ENCODE measurements around the gene MFSD12.

MFSD12 gene

DNA sequence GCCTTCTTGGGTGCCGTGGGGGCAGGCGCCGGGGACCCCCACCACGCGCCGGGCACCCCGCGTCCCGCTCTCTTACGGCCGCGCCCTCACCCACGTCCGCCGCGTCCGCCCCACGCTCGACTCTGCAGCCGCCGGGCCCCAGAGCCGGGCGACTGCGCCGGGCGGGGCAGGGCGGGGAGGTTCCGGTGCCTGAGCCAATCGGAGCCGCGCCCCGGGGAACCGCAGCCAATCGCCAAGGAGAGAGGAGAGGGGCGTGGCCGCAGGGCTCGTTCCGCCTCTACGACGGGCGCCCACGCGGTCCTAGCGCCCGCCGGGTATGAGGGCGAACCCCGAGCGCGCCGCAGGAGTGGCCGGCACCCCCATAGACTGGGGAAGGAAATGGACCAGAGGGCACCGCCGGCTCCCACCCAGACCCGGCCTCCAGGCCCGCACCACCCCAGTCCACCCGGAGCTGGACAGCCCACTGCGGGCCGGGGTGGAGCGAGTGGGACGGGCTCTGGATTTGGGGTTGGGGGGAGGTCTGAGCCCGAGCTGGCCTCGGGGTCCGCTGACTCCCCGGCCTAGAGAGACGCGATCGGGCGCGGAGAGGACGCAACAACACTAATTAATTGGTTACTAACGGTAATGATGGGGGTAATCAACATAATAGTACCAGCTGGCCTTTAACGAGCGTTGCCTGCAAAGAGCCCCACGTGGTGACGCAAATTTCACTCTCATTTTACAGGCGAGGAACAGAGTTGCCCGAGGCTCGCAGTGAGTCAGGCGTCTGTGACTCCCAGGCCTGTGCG, at the start of gene MFSD12:
MFSD12 (minus strand) TSS at position 126 of the 788 bp plus-strand sequence. CDS start 183 bp downstream, outside the sequence.
- in situ Hi-C loops (cut with MboI; ENCODE audit: low sequenced_read_pairs): no loop called here

DNA sequence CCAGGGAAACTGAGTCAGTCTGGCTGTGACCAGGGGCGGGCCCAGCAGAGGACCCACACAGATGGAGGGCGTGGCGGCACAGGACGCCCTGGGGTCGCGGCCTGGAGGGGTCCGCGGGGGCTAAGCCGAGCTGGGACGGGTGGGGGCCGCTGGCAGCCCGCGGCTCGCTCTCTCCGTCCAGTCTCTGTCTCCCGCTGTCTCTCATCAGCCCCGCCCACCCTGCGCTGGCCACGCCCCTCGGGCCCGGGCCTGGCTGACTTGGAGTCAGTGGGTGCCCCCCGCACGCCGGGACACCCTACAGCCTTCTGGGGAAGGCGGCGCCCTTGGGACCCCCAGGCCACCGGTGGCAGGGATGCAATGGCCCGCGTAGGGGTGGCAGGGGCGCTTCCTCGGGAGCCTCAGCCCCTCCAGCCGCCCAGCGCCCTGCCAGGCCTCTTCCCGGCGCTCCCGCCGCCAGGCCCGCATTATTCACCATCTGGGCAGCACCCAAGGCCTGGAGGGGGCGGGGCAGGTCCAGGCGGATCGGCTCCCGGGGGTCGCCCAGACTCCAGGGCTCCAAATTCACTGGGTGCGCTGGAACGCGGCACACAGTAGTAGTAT, 49.4 kb upstream of the MFSD12 start, which contains the start of gene TBXA2R:
TBXA2R (minus strand) TSS at position 186 of the 600 bp plus-strand sequence. CDS start 6,241 bp downstream, outside the sequence.
- in situ Hi-C loops (cut with MboI; ENCODE audit: low sequenced_read_pairs): no loop called here

DNA sequence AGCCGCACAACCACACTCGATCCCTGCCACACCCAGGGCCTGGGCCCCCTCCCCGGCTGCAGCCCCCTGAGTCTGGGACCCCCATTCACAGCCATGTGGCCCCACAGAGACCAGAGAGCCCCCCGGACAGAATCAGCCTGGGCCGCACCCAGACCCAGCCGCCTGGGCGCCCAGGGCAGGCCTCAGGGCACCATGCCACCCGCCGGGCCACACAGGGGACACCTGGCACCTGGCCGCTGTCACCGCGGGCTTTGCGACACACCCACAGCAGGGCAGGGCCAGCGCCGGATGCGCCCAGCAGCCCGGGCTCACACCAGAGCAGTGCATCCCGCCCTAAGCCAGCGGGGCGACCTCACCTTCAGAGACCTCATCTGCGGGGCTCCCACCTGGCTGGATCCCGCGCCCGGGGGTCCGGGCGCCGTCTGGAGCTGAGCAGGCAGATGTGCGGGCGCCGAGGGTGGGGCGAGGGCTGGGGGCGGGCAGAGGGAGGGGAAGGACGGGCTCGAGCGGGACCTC, 48.8 kb upstream of the MFSD12 start:
- in situ Hi-C loops (cut with MboI; ENCODE audit: low sequenced_read_pairs): no loop called here

DNA sequence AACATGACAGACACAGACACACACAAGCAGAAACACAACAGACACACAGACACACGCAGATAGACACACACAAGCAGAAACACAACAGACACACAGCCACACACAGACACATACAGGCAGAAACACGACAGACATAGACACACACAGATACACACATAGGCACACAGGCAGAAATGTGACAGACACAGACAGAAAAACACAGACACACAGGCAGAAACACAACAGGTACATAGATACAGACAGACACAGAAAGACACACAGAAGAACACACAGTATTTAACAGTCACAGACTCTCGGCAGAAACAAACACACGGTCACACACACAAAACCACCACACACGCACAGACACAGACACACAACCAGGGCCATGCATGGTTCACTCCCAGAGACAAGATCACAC, 48.4 kb upstream of the MFSD12 start:
- in situ Hi-C loops (cut with MboI; ENCODE audit: low sequenced_read_pairs): no loop called here

DNA sequence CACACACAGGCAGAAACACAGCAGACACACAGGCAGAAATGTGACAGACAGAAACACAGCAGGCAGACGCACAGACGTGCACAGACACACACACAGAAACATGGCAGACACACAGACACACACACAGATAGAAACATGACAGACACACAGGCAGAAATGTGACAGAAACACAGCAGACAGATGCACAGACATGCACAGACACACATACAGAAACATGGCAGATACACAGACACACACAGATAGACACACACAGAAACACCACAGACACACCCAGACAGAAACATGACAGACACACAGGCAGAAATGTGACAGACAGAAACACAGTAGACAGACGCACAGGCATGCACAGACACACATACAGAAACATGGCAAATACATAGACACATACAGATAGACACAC, 48.0 kb upstream of the MFSD12 start:
- in situ Hi-C loops (cut with MboI; ENCODE audit: low sequenced_read_pairs): no loop called here

DNA sequence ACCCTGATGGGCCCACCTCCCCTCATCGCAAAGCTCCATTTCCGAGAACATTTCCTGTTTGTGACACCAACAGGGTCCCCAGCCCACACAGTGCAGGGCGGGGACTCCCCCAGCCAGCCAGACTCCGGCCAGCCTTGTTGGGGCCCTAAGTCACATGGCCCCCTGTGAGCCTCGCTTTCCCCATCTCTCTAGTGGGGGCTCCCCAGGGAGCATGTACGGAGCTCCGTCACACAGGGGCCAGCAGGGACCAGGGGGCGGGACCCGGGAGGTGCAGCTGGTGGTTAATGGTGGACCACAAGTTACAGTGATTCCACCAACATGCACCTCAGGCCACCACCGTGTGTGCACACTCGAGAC, 47.6 kb upstream of the MFSD12 start:
- in situ Hi-C loops (cut with MboI; ENCODE audit: low sequenced_read_pairs): no loop called here

DNA sequence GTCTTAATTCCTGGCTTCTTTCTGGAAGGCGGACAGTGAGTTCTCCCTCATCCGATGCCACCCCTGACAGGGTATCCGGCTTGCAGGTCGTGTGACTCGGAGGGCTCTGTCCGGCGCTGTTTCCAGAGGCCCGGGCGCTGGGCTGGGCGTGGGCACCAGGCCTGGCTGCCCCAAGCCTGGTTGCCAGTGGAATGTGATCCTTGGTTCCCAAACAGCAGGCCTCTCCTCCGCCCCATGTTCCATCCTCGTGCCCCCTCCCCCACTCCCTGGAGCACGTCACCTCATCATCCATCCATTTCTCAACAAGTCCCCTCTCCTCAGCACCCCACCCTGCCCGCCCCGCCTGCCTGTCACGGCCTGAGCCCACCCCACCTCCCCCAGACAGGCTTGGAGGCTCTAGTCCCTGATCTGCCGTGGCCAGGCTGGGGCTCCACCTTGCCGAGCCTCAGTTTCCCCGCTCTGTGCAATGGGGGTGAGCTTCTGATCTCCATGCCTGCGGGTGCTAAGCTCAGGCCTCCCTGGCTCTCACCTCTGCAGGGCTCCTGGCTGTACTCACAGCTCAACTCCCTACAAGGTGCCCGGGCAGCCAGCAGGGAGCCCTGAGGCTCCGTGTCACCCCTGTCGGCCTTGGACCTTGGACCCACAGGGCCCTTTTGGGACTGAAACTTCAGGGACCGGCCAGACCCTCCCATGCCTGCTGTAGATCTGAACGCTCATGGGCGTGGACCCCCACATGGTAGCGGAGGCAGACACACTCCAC, 47.0 kb upstream of the MFSD12 start:
- in situ Hi-C loops (cut with MboI; ENCODE audit: low sequenced_read_pairs): no loop called here

DNA sequence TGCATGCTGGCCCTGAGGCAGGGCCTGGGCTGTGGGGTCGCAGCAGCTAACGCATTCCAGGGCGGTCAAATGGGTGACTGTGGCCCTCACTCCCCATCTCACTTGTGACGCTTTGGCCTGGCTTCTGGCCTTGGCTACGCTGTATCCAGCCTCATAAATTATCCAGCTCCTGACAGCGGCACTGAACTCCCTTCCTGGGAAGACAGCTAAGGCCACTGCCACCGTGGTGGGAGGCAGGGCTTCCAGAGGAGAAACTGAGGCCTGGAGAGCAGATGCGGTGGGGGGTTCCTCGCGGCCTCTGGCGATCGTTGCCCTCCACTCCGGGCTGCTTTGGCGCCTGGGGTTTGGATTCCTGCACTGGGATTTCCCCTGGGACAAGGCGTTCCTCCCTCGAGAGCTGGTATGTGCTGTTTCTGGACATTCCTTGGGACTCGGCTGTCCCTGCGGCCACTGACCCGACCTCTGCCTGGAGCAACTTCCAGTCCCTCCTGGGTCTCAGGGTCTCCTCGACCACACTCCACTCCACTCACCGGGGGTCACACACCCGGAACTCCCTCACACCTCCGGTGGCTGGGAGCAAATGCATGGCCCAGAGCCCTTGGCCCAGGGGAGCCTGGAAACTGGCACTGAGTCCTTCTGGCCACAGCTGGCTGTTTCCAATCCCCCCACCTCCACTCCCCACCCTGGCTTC, 45.9 kb upstream of the MFSD12 start:
- in situ Hi-C loops (cut with MboI; ENCODE audit: low sequenced_read_pairs): no loop called here

DNA sequence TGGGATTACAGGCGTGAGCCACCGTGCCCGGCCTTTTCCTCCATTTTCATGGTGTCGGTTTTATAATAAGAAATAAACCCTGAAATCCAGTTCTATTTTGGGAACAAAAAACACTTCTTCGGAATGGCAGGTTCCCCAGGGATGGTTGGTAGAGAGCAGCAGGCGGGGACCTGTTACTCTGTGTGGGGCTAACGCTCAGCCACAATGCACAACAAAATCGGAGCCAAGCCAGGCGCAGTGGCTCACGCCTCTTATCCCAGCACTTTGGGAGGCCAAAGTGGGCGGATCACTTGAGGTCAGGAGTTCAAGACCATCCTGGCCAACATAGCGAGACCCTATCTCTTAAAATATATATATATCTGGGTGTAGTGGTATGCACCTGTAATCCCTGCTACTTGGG, 43.6 kb upstream of the MFSD12 start:
- in situ Hi-C loops (cut with MboI; ENCODE audit: low sequenced_read_pairs): no loop called here

DNA sequence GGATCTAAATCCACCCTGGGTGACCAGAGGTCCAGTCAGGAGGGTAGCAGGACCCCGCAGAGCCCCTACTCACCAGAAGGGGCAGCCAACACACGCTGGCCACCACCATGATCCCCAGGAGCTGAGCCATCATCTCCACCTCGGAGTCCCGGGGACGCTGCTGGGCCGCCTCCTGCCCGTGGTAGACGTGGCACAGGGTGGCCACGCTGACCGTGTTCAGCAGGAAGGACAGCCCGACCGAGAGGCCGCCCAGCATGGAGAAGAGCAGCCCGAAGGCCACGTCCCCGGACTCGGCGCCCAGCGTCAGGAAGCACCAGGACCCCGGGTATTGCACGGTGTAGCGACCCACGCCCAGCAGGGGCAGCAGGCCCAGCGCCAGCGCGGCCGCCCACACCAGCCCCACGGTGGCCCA, 42.4 kb upstream of the MFSD12 start:
- in situ Hi-C loops (cut with MboI; ENCODE audit: low sequenced_read_pairs): no loop called here

DNA sequence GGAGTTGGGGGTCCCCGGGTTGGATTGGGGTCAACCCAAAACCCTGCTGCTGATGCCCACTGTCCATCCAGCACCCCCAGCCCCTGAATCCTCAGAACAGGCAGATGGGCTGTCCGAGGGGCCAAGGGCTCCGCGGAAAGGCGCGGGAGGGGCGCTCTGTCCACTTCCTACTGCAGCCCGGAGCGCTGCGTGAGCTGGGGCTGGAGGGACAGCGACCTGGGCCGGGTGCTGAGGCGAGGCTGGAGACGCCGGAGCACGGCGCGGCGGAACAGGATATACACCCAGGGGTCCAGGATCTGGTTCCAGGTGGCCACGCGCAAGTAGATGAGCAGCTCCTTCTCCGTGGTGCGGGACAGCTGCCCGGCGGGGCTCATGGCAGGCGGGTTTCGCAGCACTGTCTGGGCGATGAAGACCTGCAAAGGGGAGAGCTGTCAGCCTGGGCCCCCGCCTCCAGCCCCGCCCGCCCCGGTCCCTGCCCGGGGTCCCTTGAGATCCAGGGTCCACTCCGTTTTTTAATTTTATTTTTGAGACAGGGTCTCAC, 38.2 kb upstream of the MFSD12 start:
- in situ Hi-C loops (cut with MboI; ENCODE audit: low sequenced_read_pairs): no loop called here

DNA sequence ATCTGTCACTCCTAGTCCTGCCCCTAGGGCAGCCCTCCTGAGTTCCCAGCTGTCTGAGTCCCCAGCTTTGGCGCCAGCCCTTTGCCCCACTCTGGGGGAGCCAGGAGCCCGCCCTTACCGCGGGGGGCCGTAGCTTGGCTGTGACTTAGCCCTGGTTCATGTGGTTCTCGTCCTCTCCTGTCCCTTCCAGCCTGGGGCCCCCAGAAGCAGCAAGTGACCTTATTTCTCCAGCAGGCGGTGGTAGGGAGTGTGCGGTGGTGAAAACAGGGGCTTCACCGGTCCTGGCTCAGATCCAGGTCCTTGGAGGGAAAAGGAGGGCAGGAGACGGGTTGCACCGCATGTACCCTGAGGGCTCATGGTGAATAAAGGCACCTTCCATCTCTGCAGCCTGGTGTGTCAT, 35.8 kb upstream of the MFSD12 start:
- in situ Hi-C loops (cut with MboI; ENCODE audit: low sequenced_read_pairs): no loop called here

DNA sequence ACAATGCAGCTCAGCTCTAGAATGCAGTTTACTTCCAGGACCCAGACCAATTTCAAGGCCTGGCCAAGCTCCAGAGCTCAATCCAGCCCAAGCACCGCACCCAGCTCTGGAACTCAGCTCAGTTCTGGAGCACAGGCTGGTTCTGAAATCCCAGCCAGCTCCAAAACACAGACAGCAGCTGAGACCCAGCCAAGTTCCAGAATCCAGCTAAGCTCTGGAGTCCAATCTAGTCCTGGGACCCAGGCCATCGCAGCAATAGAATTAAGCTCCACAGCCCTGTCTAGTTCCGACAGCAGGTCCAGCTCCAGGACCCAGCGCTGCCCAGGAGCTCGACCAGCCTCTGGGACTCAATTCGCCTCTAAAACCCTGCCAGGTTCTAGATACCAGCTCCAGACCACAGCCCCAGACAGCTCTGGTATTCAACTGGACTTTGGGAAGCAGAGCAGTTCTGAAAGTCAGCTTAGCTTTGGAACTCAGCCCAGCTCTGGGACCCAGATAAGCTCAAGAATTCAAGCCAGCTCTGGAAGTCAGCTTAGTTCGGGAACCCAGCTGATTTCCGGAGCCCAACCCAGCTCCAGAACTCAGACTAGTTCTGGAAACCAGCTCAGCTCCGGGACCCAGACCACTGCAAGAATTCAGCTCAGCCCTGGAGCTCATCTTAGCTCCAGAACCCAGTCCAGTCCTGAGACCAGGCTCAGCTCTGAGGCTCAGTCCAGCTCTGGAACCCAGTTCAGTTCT, 34.7 kb upstream of the MFSD12 start:
- in situ Hi-C loops (cut with MboI; ENCODE audit: low sequenced_read_pairs): no loop called here

DNA sequence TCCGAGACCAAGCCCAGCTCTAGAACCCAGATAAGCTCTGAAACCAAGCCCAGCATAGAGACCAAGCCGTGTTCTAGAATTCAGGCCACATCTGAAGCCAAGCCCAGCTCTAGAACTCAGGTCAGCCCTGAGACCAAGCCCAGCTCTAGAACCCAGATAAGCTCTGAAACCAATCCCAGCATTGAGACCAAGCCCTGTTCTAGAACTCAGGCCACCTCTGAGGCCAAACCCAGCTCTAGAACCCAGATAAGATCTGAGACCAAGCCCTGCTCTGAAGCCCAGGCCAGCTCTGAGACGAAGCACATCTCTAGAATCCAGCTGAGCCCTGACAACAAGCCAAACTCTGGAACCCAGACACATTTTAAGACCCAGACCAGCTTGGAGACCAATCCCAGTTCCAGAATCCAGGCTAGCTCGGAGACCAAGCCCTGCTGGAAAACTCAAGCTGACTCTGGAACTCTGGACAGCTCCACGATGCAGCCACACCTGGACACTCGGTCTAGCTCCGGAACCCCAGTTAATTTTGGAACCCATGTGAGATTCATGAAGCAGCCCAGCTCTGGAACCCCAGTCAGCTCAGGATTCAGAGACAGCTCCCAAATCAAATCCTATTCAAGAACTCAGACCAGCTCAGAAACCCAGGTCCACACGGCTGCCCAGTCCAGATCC, 33.7 kb upstream of the MFSD12 start:
- in situ Hi-C loops (cut with MboI; ENCODE audit: low sequenced_read_pairs): no loop called here

DNA sequence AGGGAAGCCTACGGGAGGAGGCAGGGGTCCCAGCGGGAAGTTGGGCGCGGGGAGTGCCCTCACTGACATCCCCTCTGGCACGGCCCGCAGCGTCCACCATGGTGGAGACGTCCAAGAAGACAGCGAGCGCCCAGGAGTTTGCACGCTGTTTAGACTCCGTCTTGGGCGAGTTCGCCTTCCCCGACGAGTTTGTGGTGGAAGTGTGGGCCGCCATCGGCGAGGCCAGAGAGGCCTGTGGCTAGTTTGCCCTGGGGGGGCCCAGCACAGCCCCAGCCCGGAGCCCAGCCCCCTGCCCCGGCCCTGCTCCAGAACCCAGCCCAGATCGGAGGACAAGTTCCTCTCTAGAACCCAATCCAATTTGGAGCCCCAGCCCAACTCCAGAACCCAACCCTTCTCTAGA, 32.6 kb upstream of the MFSD12 start:
- in situ Hi-C loops (cut with MboI; ENCODE audit: low sequenced_read_pairs): no loop called here

DNA sequence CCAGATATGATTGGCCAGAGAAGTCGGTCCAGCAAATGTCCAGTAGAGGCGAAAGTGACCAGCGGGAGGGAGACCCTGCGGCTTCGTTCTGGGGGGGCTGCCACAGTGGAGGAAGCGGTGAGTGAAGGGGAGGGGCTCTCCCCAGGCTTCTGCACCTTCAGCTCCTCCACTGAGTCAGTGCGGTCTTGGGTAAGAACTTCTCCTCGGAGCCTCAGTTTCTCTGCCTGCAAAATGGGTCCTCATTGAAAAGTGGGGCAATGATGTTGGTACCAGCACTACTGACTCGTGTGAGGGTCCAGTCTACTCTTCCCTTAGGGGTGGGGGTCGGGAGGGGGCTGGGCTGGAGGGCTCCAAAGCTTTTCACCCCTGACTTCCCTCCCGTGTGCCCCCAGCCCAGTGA, 32.1 kb upstream of the MFSD12 start:
- in situ Hi-C loops (cut with MboI; ENCODE audit: low sequenced_read_pairs): no loop called here

DNA sequence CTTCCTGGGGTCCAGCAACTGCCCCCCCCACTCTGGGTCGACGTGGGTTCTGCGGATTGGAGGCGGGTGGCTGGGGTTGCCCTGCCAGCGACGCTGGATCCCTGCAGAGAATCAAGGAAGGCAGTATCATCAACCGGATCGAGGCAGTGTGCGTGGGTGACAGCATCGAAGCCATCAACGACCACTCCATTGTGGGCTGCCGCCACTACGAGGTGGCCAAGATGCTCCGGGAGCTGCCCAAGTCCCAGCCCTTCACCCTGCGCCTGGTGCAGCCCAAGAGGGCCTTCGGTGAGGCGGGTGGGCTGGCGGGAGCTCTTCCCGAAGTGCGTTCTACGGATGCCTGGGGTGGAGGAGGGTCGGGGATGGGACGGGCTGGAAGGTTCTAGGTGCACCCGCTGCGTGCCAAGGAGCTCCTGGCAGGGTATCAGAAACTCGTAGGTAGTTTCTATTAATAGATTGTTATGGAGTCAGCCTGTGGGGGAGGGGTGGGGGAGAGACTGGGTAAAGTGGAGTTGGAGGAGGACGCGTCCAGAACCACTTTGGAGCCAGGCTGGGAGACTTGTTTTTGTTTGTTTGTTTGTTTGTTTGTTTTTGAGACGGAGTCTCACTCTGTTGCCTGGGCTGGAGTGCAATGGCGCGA, 29.4 kb upstream of the MFSD12 start:
- in situ Hi-C loops (cut with MboI; ENCODE audit: low sequenced_read_pairs): no loop called here

DNA sequence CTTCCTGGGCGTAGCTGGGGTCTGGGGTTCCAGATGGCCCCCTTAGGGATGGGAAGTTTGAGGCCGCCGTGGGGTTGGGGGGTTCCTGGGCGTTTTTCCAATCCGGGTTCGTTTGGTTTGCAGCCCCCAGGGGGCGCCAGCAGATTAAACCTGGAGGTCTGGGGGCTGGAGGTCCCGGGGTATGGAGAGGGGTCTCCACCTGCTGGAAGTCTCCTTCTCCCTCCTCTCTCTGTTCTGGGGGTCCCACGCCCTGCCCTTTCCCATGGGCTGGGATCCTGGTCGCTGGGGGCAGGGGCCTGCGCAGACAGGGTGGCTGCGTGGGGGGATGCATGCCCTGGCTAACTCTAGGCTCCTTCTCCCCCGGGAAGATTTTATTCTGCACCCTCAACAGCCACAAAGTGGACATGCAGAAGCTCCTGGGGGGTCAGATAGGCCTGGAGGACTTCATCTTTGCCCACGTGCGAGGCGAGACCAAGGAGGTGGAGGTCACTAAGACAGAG, 28.8 kb upstream of the MFSD12 start:
- in situ Hi-C loops (cut with MboI; ENCODE audit: low sequenced_read_pairs): no loop called here
